ENCODE measurements around the gene IGF2BP3. TPM values are rescaled to one million over a fixed set of nuclear protein-coding genes. Genes with fewer than 3 reads are reported as not detected.
"Not testable (repeated sequence)": the region's sequence is repeated elsewhere in the genome, so short reads cannot be mapped to it uniquely, and the experiment has no call there.

IGF2BP3 gene
- total RNA-seq, 3 donors from 2014 or later (not counting 1 experiment from before 2014, with no cell fraction given), result 1.4 to 2.9 TPM; not detected in 1

DNA sequence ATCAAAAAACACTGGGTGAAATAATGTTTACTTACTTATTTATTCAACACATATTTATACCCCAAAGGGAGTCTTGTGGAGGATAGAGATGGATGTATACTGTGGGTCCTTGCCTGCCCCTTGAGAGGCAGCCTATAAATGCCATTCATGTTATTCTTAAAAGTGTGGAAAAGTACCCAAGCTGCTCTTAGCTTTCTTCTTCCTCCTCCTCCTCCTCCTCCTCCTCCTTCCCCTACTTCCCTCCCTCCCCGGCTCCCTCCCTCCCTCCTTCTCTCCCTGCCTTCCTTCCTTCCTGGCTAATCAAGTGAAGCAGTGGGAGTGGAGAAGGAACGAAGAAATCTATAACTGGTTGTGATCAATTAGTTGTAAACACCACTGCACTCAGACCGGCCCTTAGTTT, 21.2 kb upstream of the IGF2BP3 start:
- Mint-ChIP-seq H3K27me3 (ENCODE audit: low read depth in 2 of 2) (no peaks in the 10 kb centered on the region), H3K4me1 (peaks cover 0 to 6% of the 10 kb centered on the region in 2 donors), H3K9me3 (no peaks in the 10 kb centered on the region), H3K36me3 (no peaks in the 10 kb centered on the region), H3K4me3 (peak overlapping the region; percentile 85), H3K27ac (peak overlapping the region in 1 of 2 donors; percentile 80)
- H3K9me3 ChIP-seq (ENCODE audit: control insufficient read depth, insufficient read depth, low read length), result no peaks in the 10 kb centered on the region
- ATAC-seq (no peak), DNase-seq (no peak)
- peaks cover 14% of the 10 kb centered on the region for H3K4me1 ChIP-seq (ENCODE audit: control insufficient read depth, insufficient read depth, low read length)
- no peak overlapping the region for H3K4me3 ChIP-seq (ENCODE audit: low read length)
- no peaks in the 10 kb centered on the region for H3K27me3 ChIP-seq (ENCODE audit: control insufficient read depth, insufficient read depth, low read length)
- H3K27ac ChIP-seq (ENCODE audit: low read length), result no peak overlapping the region
- TF ChIP-seq, protein P1, sequence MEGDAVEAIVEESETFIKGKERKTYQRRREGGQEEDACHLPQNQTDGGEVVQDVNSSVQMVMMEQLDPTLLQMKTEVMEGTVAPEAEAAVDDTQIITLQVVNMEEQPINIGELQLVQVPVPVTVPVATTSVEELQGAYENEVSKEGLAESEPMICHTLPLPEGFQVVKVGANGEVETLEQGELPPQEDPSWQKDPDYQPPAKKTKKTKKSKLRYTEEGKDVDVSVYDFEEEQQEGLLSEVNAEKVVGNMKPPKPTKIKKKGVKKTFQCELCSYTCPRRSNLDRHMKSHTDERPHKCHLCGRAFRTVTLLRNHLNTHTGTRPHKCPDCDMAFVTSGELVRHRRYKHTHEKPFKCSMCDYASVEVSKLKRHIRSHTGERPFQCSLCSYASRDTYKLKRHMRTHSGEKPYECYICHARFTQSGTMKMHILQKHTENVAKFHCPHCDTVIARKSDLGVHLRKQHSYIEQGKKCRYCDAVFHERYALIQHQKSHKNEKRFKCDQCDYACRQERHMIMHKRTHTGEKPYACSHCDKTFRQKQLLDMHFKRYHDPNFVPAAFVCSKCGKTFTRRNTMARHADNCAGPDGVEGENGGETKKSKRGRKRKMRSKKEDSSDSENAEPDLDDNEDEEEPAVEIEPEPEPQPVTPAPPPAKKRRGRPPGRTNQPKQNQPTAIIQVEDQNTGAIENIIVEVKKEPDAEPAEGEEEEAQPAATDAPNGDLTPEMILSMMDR (IDR thresholded peaks at IDR 0.05), result no peak
- intact Hi-C loops (cut with micrococcal nuclease), result no loop called here
- WGBS (ENCODE audit: insufficient coverage), result 60% methylated on average over 1 of the region's 3 CpGs
- no peaks in the 10 kb centered on the region for H3K36me3 ChIP-seq (ENCODE audit: control insufficient read depth, insufficient read depth, low read length)

DNA sequence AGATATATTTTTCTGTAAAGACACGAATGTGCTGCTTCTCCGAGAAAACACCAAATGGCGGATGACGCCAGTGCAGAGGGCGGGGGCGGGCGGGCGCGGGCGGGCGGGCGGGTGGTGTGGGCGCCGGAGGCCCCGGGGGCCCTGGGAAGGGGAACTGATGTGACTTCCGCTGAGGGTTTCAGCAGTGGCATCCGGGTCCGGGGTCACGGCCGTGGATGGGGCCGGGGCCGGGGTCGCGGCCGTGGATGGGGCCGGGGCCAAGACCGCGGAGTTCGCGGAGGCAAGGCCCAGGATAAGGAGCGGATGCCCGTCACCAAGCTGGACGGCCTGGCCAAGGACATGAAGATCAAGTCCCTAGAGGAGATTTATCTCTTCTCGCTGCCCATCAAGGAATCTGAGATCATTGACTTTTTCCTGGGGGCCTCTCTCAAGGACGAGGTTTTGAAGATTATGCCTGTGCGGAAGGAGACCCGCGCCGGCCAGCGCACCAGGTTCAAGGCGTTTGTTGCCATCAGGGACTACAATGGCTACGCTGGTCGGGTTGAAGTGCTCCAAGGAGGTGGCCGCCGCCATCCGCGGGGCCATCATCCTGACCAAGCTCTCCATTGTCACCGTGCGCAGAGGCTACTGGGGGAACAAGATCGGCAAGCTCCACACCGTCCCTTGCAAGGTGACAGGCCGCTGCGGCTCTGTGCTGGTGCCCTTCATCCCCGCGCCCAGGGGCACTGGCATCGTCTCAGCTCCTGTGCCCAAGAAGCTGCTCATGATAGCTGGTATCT, 20.3 kb upstream of the IGF2BP3 start:
- H3K27me3 Mint-ChIP-seq (ENCODE audit: low read depth in 2 of 2), result no peaks in the 10 kb centered on the region
- Histone ChIP-seq H3K27ac (ENCODE audit: low read length) (peak overlapping the region; percentile 76), H3K36me3 (ENCODE audit: control insufficient read depth, insufficient read depth, low read length) (no peaks in the 10 kb centered on the region), H3K4me1 (ENCODE audit: control insufficient read depth, insufficient read depth, low read length) (peaks cover 14% of the 10 kb centered on the region), H3K4me3 (ENCODE audit: low read length) (peak overlapping the region; percentile 74), H3K9me3 (ENCODE audit: control insufficient read depth, insufficient read depth, low read length) (no peaks in the 10 kb centered on the region), H3K27me3 (ENCODE audit: control insufficient read depth, insufficient read depth, low read length) (no peaks in the 10 kb centered on the region)
- peak overlapping the region; percentile 78 to 80 for H3K27ac Mint-ChIP-seq
- peak; percentile 42 to 79 for DNase-seq
- H3K4me1 Mint-ChIP-seq, result peaks cover 0 to 6% of the 10 kb centered on the region in 2 donors
- H3K4me3 Mint-ChIP-seq, result peak overlapping the region; percentile 85
- intact Hi-C loops (cut with micrococcal nuclease), result no loop called here
- peak; percentile 90 to 96 (median 93) for ATAC-seq
- 44% methylated on average over 56 of the region's 56 CpGs for WGBS (ENCODE audit: insufficient coverage)
- TF ChIP-seq, protein P1 (IDR thresholded peaks at IDR 0.05), result no peak
- H3K9me3 Mint-ChIP-seq, result no peaks in the 10 kb centered on the region
- H3K36me3 Mint-ChIP-seq, result no peaks in the 10 kb centered on the region

DNA sequence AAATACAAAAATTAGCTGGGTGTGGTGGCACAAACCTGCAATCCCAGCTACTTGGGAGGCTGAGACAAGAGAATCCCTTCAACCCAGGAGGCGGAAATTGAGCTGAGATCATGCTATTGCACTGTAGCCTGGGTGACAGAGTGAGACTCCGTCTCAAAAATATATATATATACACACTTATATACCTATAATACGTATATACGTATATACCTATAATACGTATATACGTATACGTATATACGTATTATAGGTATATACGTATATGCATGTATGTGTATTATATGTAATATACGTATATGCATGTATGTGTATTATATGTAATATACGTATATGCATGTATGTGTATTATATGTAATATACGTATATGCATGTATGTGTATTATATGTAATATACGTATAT, 18.4 kb upstream of the IGF2BP3 start:
- H3K27me3 Mint-ChIP-seq (ENCODE audit: low read depth in 2 of 2); ATAC-seq; intact Hi-C loops (cut with micrococcal nuclease); H3K4me1 Mint-ChIP-seq; H3K9me3 ChIP-seq (ENCODE audit: control insufficient read depth, insufficient read depth, low read length); H3K27ac Mint-ChIP-seq; H3K9me3 Mint-ChIP-seq; H3K4me3 Mint-ChIP-seq; H3K36me3 ChIP-seq (ENCODE audit: control insufficient read depth, insufficient read depth, low read length); H3K36me3 Mint-ChIP-seq; H3K4me3 ChIP-seq (ENCODE audit: low read length); H3K27ac ChIP-seq (ENCODE audit: low read length); H3K27me3 ChIP-seq (ENCODE audit: control insufficient read depth, insufficient read depth, low read length); DNase-seq: not testable (repeated sequence)
- H3K4me1 ChIP-seq (ENCODE audit: control insufficient read depth, insufficient read depth, low read length), result peaks cover 14% of the 10 kb centered on the region
- 100% methylated on average over 1 of the region's 13 CpGs for WGBS (ENCODE audit: insufficient coverage)

DNA sequence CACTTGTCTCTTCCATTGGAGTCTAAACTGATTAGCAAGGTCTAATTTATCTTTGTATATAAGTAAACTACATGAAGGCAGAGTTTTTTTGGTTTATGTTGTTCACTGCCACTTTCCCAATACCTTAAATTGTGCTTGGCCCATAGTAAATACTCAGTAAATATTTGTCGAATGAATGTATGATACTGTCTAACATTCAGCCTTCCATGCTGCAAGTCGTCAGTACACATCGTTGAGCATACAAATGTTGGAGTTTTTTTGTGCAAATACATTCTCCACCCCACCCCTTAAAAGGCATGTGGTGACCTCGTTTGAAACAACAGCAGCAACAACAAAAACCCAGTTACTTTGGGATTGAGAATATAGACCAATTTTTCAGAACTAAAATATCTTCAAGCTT, 17.4 kb upstream of the IGF2BP3 start:
- Mint-ChIP-seq H3K27me3 (ENCODE audit: low read depth in 2 of 2) (peaks cover 0 to 2% of the 10 kb centered on the region in 2 donors), H3K4me1 (peaks cover 0 to 6% of the 10 kb centered on the region in 2 donors), H3K9me3 (no peaks in the 10 kb centered on the region), H3K27ac (no peak overlapping the region), H3K36me3 (no peaks in the 10 kb centered on the region), H3K4me3 (no peak overlapping the region)
- H3K27me3 ChIP-seq (ENCODE audit: control insufficient read depth, insufficient read depth, low read length), result no peaks in the 10 kb centered on the region
- peaks cover 14% of the 10 kb centered on the region for H3K4me1 ChIP-seq (ENCODE audit: control insufficient read depth, insufficient read depth, low read length)
- 84% methylated on average over 3 of the region's 4 CpGs for WGBS (ENCODE audit: insufficient coverage)
- H3K36me3 ChIP-seq (ENCODE audit: control insufficient read depth, insufficient read depth, low read length), result no peaks in the 10 kb centered on the region
- H3K4me3 ChIP-seq (ENCODE audit: low read length), result no peak overlapping the region
- intact Hi-C loops (cut with micrococcal nuclease), result no loop called here
- TF ChIP-seq, protein P1 (IDR thresholded peaks at IDR 0.05), result no peak
- no peaks in the 10 kb centered on the region for H3K9me3 ChIP-seq (ENCODE audit: control insufficient read depth, insufficient read depth, low read length)
- DNase-seq, result no peak
- H3K27ac ChIP-seq (ENCODE audit: low read length), result no peak overlapping the region
- ATAC-seq, result no peak
